HG02610 (cell line): ENCODE measurements around the gene MAPT.
A peak's percentile ranks its signal among the peaks of the same experiment; 100 is the strongest.

Experiments
- ATAC-seq: cut with Tn5 transposase; IDR thresholded peaks from one replicate; pipeline ENCODE4 v1.9.1; 2021; ENCODE audit warnings: mild to moderate bottlenecking, moderate library complexity; ENCODE audit not compliant: unreplicated experiment

Gene MAPT

GRCh38 chr17:46026166-46027047 is 132.1 kb downstream of the MAPT start:
- ATAC-seq = no peak

DNA sequence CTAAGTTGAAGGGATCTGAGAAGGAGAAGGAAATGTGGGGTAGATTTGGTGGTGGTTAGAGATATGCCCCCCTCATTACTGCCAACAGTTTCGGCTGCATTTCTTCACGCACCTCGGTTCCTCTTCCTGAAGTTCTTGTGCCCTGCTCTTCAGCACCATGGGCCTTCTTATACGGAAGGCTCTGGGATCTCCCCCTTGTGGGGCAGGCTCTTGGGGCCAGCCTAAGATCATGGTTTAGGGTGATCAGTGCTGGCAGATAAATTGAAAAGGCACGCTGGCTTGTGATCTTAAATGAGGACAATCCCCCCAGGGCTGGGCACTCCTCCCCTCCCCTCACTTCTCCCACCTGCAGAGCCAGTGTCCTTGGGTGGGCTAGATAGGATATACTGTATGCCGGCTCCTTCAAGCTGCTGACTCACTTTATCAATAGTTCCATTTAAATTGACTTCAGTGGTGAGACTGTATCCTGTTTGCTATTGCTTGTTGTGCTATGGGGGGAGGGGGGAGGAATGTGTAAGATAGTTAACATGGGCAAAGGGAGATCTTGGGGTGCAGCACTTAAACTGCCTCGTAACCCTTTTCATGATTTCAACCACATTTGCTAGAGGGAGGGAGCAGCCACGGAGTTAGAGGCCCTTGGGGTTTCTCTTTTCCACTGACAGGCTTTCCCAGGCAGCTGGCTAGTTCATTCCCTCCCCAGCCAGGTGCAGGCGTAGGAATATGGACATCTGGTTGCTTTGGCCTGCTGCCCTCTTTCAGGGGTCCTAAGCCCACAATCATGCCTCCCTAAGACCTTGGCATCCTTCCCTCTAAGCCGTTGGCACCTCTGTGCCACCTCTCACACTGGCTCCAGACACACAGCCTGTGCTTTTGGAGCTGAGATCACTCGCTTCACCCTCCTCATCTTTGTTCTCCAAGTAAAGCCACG is 133.0 kb downstream of the MAPT start:
- ATAC-seq = no peak

DNA sequence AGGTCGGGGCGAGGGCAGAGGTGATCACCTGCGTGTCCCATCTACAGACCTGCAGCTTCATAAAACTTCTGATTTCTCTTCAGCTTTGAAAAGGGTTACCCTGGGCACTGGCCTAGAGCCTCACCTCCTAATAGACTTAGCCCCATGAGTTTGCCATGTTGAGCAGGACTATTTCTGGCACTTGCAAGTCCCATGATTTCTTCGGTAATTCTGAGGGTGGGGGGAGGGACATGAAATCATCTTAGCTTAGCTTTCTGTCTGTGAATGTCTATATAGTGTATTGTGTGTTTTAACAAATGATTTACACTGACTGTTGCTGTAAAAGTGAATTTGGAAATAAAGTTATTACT is 133.6 kb downstream of the MAPT start:
- no peak for ATAC-seq

GRCh38 chr17:46028374-46028773 is 134.0 kb downstream of the MAPT start:
- ATAC-seq = no peak

DNA sequence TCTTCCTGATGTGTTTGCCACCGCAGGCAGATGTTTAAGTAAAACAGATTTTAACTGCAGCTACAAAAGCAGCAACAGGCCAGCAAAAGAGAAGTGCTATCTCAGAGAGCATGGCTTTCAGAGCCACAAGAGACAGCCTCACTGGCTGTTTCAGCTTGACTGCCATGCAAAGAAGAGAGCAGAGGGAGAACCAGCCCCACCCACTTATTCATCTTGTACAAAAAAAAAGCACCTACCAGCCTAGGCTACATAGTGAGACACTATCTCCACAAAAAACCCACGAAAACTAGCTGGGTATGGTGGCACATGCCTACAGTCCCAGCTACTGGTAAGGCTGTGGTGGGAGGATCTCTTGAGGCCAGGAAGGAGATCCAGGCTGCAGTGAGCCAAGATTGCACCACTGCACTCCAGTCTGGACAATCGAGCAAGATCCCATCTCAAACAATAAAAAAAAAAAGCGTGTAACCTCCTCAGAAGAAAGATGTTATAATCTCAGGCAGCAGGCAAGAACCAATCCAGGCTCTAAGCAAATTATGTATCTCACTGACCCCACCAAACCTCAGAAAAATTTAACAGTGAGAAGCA is 134.7 kb downstream of the MAPT start:
- ATAC-seq = peak; percentile 46

GRCh38 chr17:46029627-46030026 is 135.3 kb downstream of the MAPT start:
- no peak for ATAC-seq

DNA sequence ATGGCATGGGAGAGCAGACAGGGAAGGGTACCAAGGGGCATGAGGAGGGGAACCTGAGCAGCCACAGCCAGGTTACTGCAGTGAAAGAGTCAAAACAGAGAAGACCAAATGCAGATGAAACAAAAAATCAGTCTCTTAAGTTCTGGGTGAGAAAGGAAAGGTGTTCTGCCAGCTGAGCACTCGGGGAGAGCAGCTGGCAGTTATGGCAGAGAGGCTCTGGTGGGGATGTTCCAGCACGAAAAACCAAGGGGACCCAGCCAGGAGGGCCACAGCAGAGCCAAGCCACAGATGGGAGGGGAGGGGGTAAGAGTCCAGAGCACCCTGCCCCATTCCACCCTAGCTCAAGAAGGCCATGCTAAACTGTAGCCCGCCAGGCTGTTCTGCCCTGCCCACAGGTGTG is 136.4 kb downstream of the MAPT start:
- ATAC-seq = no peak

- no peak for ATAC-seq
Measured at GRCh38 chr17:46031440-46031839, 137.1 kb downstream of the MAPT start.

DNA sequence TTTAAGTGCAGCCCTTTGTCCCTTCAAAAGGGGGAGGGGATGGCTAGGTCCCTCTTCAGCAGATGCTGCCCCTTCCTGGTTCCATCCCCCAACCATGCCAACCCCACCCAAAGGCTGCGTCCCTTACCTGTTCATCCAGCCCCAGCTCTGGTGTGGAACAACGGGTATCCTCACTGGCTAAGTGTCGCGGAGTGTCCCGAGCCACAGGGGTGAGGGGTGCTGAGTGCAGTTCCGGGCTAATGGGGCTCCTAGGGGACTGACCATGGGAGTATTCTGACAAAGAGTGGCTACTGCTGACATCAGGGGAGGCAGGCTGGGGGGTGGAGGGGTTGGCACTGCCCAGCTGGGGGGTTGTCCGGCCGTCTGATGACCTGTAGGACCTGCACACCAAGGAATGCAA is 137.6 kb downstream of the MAPT start:
- no peak for ATAC-seq

- ATAC-seq = no peak
Measured at GRCh38 chr17:46032909-46033308, 138.6 kb downstream of the MAPT start.

GRCh38 chr17:46033392-46033791 is 139.0 kb downstream of the MAPT start:
- no peak for ATAC-seq

DNA sequence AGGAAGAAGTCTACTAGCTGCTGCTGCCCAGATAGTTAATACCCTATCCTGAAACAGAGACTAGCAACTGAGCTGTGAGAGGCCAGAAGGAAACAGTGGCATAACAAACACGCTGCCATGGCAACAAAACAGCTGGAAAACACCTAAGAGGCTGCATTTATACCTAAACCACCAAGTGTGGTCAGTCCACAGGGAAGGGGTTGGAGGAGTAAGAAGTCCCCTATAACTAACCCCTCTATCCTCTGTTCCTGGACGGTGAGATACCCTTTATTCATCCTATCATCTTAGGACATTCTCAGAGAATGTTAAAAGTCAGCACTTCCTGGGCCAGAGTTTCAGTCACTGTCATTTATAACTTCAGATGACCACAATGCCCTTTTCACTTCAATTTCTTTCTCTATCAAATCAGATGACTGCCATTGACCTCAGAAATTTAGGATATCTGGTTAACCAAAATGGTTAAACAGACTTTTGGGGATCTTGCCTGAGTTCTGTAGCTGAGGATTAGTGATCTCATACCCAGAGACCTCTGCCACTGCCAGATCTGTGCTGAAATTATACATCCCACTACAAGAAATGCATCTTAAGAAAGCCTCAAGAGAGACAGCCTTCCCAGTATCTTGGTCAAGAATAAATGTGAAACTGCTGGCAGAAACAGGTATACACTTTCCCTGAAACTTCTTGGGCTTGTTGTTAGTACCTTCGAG is 140.9 kb downstream of the MAPT start:
- ATAC-seq = peak; percentile 57

- no peak for ATAC-seq
Measured at GRCh38 chr17:46036491-46036890, 142.1 kb downstream of the MAPT start.

GRCh38 chr17:46037722-46038255 is 143.4 kb downstream of the MAPT start:
- no peak for ATAC-seq

DNA sequence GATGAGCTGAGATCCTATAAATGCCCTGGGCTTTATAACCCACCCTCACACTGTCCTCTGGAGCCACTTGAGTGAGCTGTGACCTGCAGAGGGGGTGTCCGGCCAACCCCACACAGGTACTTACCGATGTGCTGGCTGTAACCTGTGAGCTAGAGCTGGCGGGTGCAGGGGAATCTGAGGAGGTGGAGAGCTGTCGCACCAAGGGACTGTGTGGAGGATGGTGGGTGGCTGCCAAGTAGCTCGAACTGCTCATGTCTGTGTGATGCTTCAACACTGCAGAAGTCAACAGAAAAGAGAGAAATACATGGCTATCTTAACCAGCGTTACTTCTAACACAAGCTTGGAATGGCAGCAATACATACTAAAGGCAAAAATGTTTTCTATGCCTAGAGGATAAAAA is 144.1 kb downstream of the MAPT start:
- no peak for ATAC-seq

DNA sequence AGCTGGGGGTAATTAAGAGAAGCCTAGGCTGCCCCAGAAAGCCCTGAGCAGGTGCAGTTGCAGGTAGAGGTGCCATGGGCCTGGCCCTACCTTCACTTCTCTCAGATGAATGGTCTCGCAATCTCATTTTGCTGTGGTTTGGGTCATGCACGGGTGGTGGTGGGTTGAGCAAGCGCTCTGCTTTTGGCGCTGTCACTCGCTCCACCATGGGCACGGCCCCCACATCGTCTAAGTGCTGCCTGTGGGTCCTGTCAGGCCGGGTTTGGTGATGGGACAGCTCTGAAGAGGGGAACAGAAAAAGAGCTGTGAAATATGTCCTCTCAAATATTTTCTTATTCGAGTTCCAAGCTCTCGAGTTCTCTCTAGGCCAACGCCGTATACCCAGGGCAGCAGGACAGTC is 144.6 kb downstream of the MAPT start:
- ATAC-seq = no peak

GRCh38 chr17:46039592-46040186 is 145.3 kb downstream of the MAPT start:
- no peak for ATAC-seq

GRCh38 chr17:46042246-46042645 is 147.9 kb downstream of the MAPT start:
- ATAC-seq = no peak

DNA sequence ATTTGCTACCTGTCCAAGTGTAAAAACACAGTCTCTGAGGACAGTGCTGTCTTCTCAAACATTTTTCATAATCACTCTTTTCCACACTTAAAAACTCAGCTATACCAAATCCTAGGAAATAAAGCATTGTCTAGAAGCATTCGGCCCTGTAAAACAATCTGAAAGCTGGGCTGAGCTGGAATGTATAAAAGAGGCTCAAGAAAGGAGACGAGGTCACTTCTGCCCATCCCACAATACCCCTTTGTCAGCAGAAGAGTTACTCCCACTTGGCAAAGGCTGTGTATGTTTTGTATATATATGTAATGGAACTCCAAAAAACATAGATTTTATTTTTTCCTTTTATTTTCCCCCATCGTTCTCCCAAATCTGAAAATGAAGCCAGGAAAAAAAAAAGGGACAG is 148.6 kb downstream of the MAPT start:
- ATAC-seq = no peak

GRCh38 chr17:46043606-46044005 is 149.3 kb downstream of the MAPT start:
- ATAC-seq = no peak
